H1 (cell line): ENCODE data around the gene YEATS2. TPM values are rescaled to one million over a fixed set of nuclear protein-coding genes. Genes with fewer than 3 reads are reported as not detected.

Experiments
- CTCF ChIA-PET: fragments of 300-600 bp; sonication (Branson Sonifier 250); formaldehyde crosslinking; loops from one replicate; lab custom pipeline; 2021; ENCODE audit not compliant: partially characterized antibody; lab: Charles Lee
- POLR2A ChIA-PET: fragments of 300-600 bp; sonication (Branson Sonifier 250); formaldehyde crosslinking; loops from one replicate; lab custom pipeline; 2021; ENCODE audit warnings: inconsistent platforms; ENCODE audit not compliant: partially characterized antibody; lab: Charles Lee
- DNase-seq, 2 experiments: peaks; one replicate each; pipeline versions ENCODE4 v3.0.0 to v3.0.0-alpha.2; 2010 to 2022; ENCODE audit warnings: low spot score in 2 of 2, low read depth in 1 of 2, mixed read lengths in 1 of 2
- FAIRE-seq: peaks from 2 replicates; lab custom pipeline; 2011; peaks lifted over from hg19 to GRCh38; lab: Jason Lieb, UNC
- H2AFZ ChIP-seq: 2 replicates; pipeline ENCODE4 v1.8.1; 2012; ENCODE audit warnings: low read length, inconsistent platforms
- H2AK5ac ChIP-seq: 2 replicates; pipeline ENCODE4 v1.6.1; 2013; ENCODE audit warnings: low read depth, low read length
- H2BK120ac ChIP-seq: replicated peaks from 2 replicates; pipeline ENCODE3; 2013; ENCODE audit warnings: low read depth, low read length, inconsistent platforms
- H2BK12ac ChIP-seq: 2 replicates; pipeline ENCODE4 v1.6.1; 2013; ENCODE audit warnings: low read depth, low read length
- H2BK15ac ChIP-seq: 2 replicates; pipeline ENCODE4 v1.6.1; 2013; ENCODE audit warnings: low read length
- H2BK20ac ChIP-seq: 2 replicates; pipeline ENCODE4 v1.6.1; 2013; ENCODE audit warnings: low read length
- H2BK5ac ChIP-seq: 2 replicates; pipeline ENCODE4 v1.6.1; 2013; ENCODE audit warnings: low read depth, low read length
- H3K14ac ChIP-seq: 2 replicates; pipeline ENCODE4 v1.6.1; 2013; ENCODE audit warnings: inconsistent platforms; ENCODE audit not compliant: insufficient read length
- H3K18ac ChIP-seq: 2 replicates; pipeline ENCODE4 v1.6.1; 2013; ENCODE audit warnings: low read length; ENCODE audit errors: extremely low read depth
- H3K23ac ChIP-seq: 2 replicates; pipeline ENCODE4 v1.6.1; 2013; ENCODE audit warnings: inconsistent platforms; ENCODE audit not compliant: insufficient read length
- H3K23me2 ChIP-seq: 2 replicates; pipeline ENCODE4 v1.6.1; 2013; ENCODE audit warnings: low read depth, low read length
- H3K27ac ChIP-seq: 2 replicates; pipeline ENCODE4 v1.6.1; 2011; ENCODE audit warnings: low read depth, low read length, inconsistent platforms
- H3K27me3 ChIP-seq, 4 experiments: replicated peaks in 1 of 4; 1 replicate in 1 of 4; 2 replicates in 3 of 4; pipeline versions ENCODE4 v1.6.1 to v1.8.1; 2011 to 2013; ENCODE audit warnings: low read length in 3 of 4, mild to moderate bottlenecking in 3 of 4, inconsistent platforms in 2 of 4, mixed read lengths in 2 of 4, moderate library complexity in 1 of 4; ENCODE audit not compliant: control insufficient read depth in 3 of 4, insufficient read depth in 3 of 4; ENCODE audit errors: extremely low read depth in 1 of 4
- H3K36me3 ChIP-seq, 4 experiments: 2 replicates each; pipeline versions ENCODE4 v1.6.1 to v1.8.1; 2011 to 2013; ENCODE audit warnings: mild to moderate bottlenecking in 4 of 4, low read length in 3 of 4, moderate library complexity in 2 of 4, control low read depth in 1 of 4, inconsistent platforms in 1 of 4; ENCODE audit not compliant: insufficient read depth in 4 of 4, control insufficient read depth in 2 of 4
- H3K4ac ChIP-seq: replicated peaks from 2 replicates; pipeline ENCODE3; 2013; ENCODE audit warnings: low read length, low read depth, mixed read lengths, inconsistent platforms; ENCODE audit not compliant: insufficient read length
- H3K4me1 ChIP-seq, 4 experiments: replicated peaks in 1 of 4; 1 replicate in 1 of 4; 2 replicates in 3 of 4; pipeline versions ENCODE4 v1.6.1 to v1.8.1; 2011 to 2013; ENCODE audit warnings: low read length in 3 of 4, inconsistent platforms in 2 of 4, mixed read lengths in 1 of 4; ENCODE audit not compliant: insufficient read depth in 4 of 4, control insufficient read depth in 3 of 4
- H3K4me2 ChIP-seq, 2 experiments: 2 replicates each; pipeline versions ENCODE4 v1.6.1 to v1.8.1; 2011 to 2013; ENCODE audit warnings: low read depth in 2 of 2, low read length in 2 of 2, control low read depth in 1 of 2, inconsistent platforms in 1 of 2, mild to moderate bottlenecking in 1 of 2; ENCODE audit not compliant: insufficient read depth in 1 of 2
- H3K4me3 ChIP-seq, 4 experiments: fragments of 200-600, 300-600 bp in 1 of 4; sonication (generic), shearing (Covaris generic), sonication (Bioruptor Twin) in 1 of 4; 2 replicates each; pipeline versions ENCODE4 v1.5.1 to v1.8.1; 2011 to 2016; ENCODE audit warnings: low read length in 4 of 4, low read depth in 3 of 4, control low read depth in 2 of 4, inconsistent platforms in 2 of 4, mild to moderate bottlenecking in 2 of 4, mixed read lengths in 1 of 4, moderate library complexity in 1 of 4; ENCODE audit not compliant: insufficient read depth in 2 of 4; ENCODE audit errors: extremely low read depth in 1 of 4
- H3K56ac ChIP-seq: replicated peaks from 2 replicates; pipeline ENCODE3; 2013; ENCODE audit warnings: low read depth, mild to moderate bottlenecking, mixed read lengths, low read length, inconsistent platforms; ENCODE audit not compliant: insufficient read length
- H3K79me1 ChIP-seq: 2 replicates; pipeline ENCODE4 v1.6.1; 2013; ENCODE audit warnings: low read depth, low read length, control low read depth
- H3K79me2 ChIP-seq, 2 experiments: 2 replicates each; pipeline versions ENCODE4 v1.6.1 to v1.8.1; 2012 to 2013; ENCODE audit warnings: low read length in 2 of 2, mild to moderate bottlenecking in 2 of 2, inconsistent platforms in 1 of 2; ENCODE audit not compliant: insufficient read depth in 2 of 2, control insufficient read depth in 1 of 2
- H3K9ac ChIP-seq, 4 experiments: replicated peaks in 1 of 4; 1 replicate in 1 of 4; 2 replicates in 3 of 4; pipeline versions ENCODE4 v1.6.1 to v1.8.1; 2011 to 2013; ENCODE audit warnings: low read depth in 3 of 4, low read length in 3 of 4, control low read depth in 2 of 4, mild to moderate bottlenecking in 2 of 4, moderate library complexity in 2 of 4, inconsistent platforms in 1 of 4; ENCODE audit errors: extremely low read depth in 1 of 4
- H3K9me3 ChIP-seq, 2 experiments: 2 replicates each; pipeline versions ENCODE4 v1.6.1 to v1.8.1; 2012 to 2013; ENCODE audit warnings: mild to moderate bottlenecking in 2 of 2, moderate library complexity in 2 of 2, control low read depth in 1 of 2, inconsistent platforms in 1 of 2, low read depth in 1 of 2, low read length in 1 of 2, mixed read lengths in 1 of 2; ENCODE audit not compliant: insufficient read depth in 2 of 2
- H4K20me1 ChIP-seq, 2 experiments: replicated peaks in 1 of 2; 2 replicates each; pipeline versions ENCODE3 to v1.8.1; 2011 to 2013; ENCODE audit warnings: inconsistent platforms in 2 of 2, low read length in 2 of 2, mild to moderate bottlenecking in 1 of 2; ENCODE audit not compliant: insufficient read depth in 2 of 2, control insufficient read depth in 1 of 2
- H4K5ac ChIP-seq: 2 replicates; pipeline ENCODE4 v1.6.1; 2013; ENCODE audit warnings: low read length, low read depth, mixed read lengths, inconsistent platforms; ENCODE audit not compliant: insufficient read length
- H4K8ac ChIP-seq: 2 replicates; pipeline ENCODE4 v1.8.0; 2013; ENCODE audit warnings: mild to moderate bottlenecking, moderate library complexity, low read length, inconsistent platforms; ENCODE audit not compliant: insufficient read depth; ENCODE audit errors: extremely low read depth
- H4K91ac ChIP-seq: replicated peaks from 2 replicates; pipeline ENCODE3; 2013; ENCODE audit warnings: low read length, mixed read lengths, inconsistent platforms; ENCODE audit not compliant: insufficient read length
- BRCA1 ChIP-seq: IDR thresholded peaks from 2 replicates; pipeline ENCODE4 v1.6.1; 2012; ENCODE audit warnings: low read depth, low read length, improper control_type of control experiment
- CHD1 ChIP-seq: IDR thresholded peaks from 2 replicates; pipeline ENCODE4 v1.6.1; 2012; ENCODE audit warnings: low read depth, low read length, improper control_type of control experiment
- CREB1 ChIP-seq: IDR thresholded peaks from 2 replicates; pipeline ENCODE4 v1.6.1; 2012; ENCODE audit warnings: inconsistent platforms
- E2F6 ChIP-seq: IDR thresholded peaks from 2 replicates; pipeline ENCODE4 v1.6.1; 2012; ENCODE audit warnings: inconsistent platforms
- KDM5A ChIP-seq: fragments of 200-600 bp; IDR thresholded peaks from 2 replicates; pipeline ENCODE4 v1.7.1; 2012; ENCODE audit warnings: mild to moderate bottlenecking, low read length, inconsistent platforms, mixed read lengths
- NRF1 ChIP-seq: IDR thresholded peaks from 2 replicates; pipeline ENCODE4 v1.6.1; 2011; ENCODE audit warnings: mild to moderate bottlenecking, low read depth, low read length, improper control_type of control experiment
- RBBP5 ChIP-seq: IDR thresholded peaks from 2 replicates; pipeline ENCODE4 v1.7.1; 2012; ENCODE audit warnings: low read depth, mild to moderate bottlenecking, inconsistent platforms, low read length, moderate library complexity, borderline replicate concordance
- SAP30 ChIP-seq: fragments of 300-600 bp; sonication (generic); IDR thresholded peaks from 2 replicates; pipeline ENCODE4 v1.7.1; 2012; ENCODE audit warnings: low read length, moderate library complexity, mild to moderate bottlenecking, inconsistent platforms; ENCODE audit not compliant: insufficient read depth, insufficient replicate concordance
- SIX5 ChIP-seq: IDR thresholded peaks from 2 replicates; pipeline ENCODE4 v1.6.1; 2011; ENCODE audit warnings: mild to moderate bottlenecking, low read depth, low read length
- SP2 ChIP-seq: IDR thresholded peaks from 2 replicates; pipeline ENCODE4 v1.6.1; 2012; ENCODE audit warnings: mild to moderate bottlenecking, low read length, inconsistent platforms
- TEAD4 ChIP-seq: IDR thresholded peaks from 2 replicates; pipeline ENCODE4 v1.6.1; 2012; ENCODE audit warnings: low read depth, low read length, inconsistent platforms, mixed read lengths
- WGBS, 2 experiments: shearing (Covaris generic) in 1 of 2; methylation state at CpG; one replicate each; pipeline versions ENCODE4 v1.1.6 to v1.1.7; 2013 to 2015; ENCODE audit warnings: low lambda C conversion rate in 2 of 2, mixed read lengths in 2 of 2, inconsistent platforms in 1 of 2, low coverage in 1 of 2, missing lambda C conversion rate in 1 of 2; ENCODE audit not compliant: insufficient replicate concordance in 2 of 2, insufficient coverage in 1 of 2, insufficient read length in 1 of 2; ENCODE audit errors: extremely low coverage in 1 of 2, missing lambda C conversion rate in 1 of 2; 5-methylcytosine and 5-hydroxymethylcytosine counted together
- polyA plus RNA-seq, 7 experiments: library from polyadenylated mRNA; depleted of rRNA in 3 of 7; stranded (reverse) in 5 of 7; unstranded in 2 of 7; fragments of >200 nt in 5 of 7; fragments of 200-250 nt in 2 of 7; gene quantifications; 1 replicate in 5 of 7; 2 replicates in 1 of 7; 4 replicates in 1 of 7; pipeline versions ENCODE4 v1.2.1 to v1.2.3, GENCODE V29; 2011 to 2013; ENCODE audit warnings: missing spikeins in 2 of 7, mixed read lengths in 2 of 7
- total RNA-seq: library from RNA; stranded (reverse); fragmentation: NEBNext Ultra II Directional; extraction: Animal tissue kit (Norgen Biotek cat#: 25700); gene quantifications from 2 replicates; pipeline ENCODE4 v1.2.1, GENCODE V29; 2021

YEATS2 gene
- total and polyA plus RNA-seq, 2 of the 8 experiments (the other 6 are each of a cell fraction or from before 2014, with no cell fraction given) = 35.3 to 53.7 TPM

- Histone ChIP-seq H3K27ac (no peak overlapping the region), H4K8ac (no peak overlapping the region), H3K9me3 (no peaks in the 10 kb centered on the region), H3K14ac (no peak overlapping the region), H3K4ac (no peak overlapping the region), H2AFZ (no peak overlapping the region), H3K4me2 (no peak overlapping the region), H3K79me1 (0 out of 2 replicates have a peak, but pooled peaks cover 2% of the 10 kb centered on the region), H3K56ac (no peak overlapping the region), H2BK20ac (no peak overlapping the region), H3K27me3 (no peaks in the 10 kb centered on the region), H4K91ac (no peak overlapping the region), H3K23ac (no peak overlapping the region), H3K79me2 (no peaks in the 10 kb centered on the region), H3K4me1 (no peaks in the 10 kb centered on the region), H2BK120ac (no peak overlapping the region), H3K18ac (no peak overlapping the region), H3K9ac (no peak overlapping the region), H2BK5ac (no peak overlapping the region), H3K4me3 (no peak overlapping the region), H2BK15ac (no peak overlapping the region), H3K36me3 (peaks cover 19 to 51% (median 44%) of the 10 kb centered on the region in 4 experiments), H4K5ac (no peak overlapping the region), H4K20me1 (peaks cover 0 to 6% of the 10 kb centered on the region in 2 experiments), H2AK5ac (no peak overlapping the region), H2BK12ac (no peak overlapping the region), H3K23me2 (no peaks in the 10 kb centered on the region)
- DNase-seq (no peak), FAIRE-seq (no peak)
- WGBS, 2 experiments = 88% methylated on average over 11 of the region's 11 CpGs; no CpG with 5 or more reads in 1 of the 2 experiments
- ChIA-PET CTCF (interaction anchor here (0.6 kb wide), 1 partner anchor 21 kb away, joined by 3 read pairs; no protein-coding TSS in a partner anchor), POLR2A (no interaction called here)
- TF ChIP-seq RBBP5 = no peak
- TF ChIP-seq BRCA1 = no peak
- no peak for TF ChIP-seq SIX5
- no peak for TF ChIP-seq KDM5A
- TF ChIP-seq SAP30 = no peak
- no peak for TF ChIP-seq CREB1
- TF ChIP-seq SP2 = no peak
- no peak for TF ChIP-seq E2F6
- no peak for TF ChIP-seq NRF1
- TF ChIP-seq TEAD4 = no peak
- TF ChIP-seq CHD1 = no peak
Measured at GRCh38 chr3:183811638-183812037, 114.0 kb downstream of the YEATS2 start.
